ENCODE results near the gene CHD5. TPM values are rescaled to one million over a fixed set of nuclear protein-coding genes. Genes with fewer than 3 reads are reported as not detected.
A peak's percentile ranks its signal among the peaks of the same experiment; 100 is the strongest.

The CHD5 gene
- total RNA-seq, 2 donors from 2014 or later: 0.07 to 2.0 TPM

DNA sequence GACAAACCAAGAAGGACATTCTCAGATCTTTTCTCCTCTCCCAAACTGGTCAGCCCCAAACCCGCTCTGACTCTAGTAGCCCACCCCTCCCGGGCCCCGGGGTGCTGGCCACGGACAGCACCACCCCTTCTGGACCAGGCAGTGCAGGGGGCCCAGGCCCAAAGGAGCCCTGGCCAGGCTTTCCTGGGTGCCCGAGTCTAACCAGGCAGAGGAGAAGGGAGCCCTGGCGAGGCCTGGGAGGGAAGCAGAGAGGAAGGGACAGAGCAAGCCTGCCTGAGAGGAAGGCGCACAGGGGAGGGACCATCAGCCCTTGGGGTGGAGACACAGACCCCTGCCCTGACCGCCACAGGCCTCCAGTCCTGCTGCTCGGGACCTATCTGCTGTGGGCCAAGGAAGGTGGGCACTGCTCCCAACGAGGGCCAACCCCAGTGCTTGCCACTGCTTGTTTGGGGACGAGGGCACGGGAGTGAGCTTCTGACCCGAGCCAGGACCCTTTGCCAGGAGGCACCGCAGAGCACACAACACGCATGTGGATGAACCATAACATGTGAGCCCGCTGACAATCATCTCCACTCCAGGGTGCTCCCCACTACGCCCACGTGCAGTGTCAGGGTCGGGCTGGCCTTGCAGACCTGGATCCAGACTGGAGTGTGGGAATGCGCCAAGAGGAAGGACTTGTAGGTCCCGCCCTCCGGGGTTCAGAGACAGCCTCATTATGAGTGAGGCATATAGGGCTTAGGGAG is 76.8 kb downstream of the CHD5 start:
- no peak overlapping the region for H3K27ac ChIP-seq
- H3K4me1 ChIP-seq: no peaks in the 10 kb centered on the region
- DNase-seq (ENCODE audit: low spot score): no peak
- no peaks in the 10 kb centered on the region for H3K27me3 ChIP-seq
- H3K36me3 ChIP-seq: no peaks in the 10 kb centered on the region
- TF ChIP-seq, protein P1, sequence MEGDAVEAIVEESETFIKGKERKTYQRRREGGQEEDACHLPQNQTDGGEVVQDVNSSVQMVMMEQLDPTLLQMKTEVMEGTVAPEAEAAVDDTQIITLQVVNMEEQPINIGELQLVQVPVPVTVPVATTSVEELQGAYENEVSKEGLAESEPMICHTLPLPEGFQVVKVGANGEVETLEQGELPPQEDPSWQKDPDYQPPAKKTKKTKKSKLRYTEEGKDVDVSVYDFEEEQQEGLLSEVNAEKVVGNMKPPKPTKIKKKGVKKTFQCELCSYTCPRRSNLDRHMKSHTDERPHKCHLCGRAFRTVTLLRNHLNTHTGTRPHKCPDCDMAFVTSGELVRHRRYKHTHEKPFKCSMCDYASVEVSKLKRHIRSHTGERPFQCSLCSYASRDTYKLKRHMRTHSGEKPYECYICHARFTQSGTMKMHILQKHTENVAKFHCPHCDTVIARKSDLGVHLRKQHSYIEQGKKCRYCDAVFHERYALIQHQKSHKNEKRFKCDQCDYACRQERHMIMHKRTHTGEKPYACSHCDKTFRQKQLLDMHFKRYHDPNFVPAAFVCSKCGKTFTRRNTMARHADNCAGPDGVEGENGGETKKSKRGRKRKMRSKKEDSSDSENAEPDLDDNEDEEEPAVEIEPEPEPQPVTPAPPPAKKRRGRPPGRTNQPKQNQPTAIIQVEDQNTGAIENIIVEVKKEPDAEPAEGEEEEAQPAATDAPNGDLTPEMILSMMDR (IDR thresholded peaks at IDR 0.05): no peak
- no peak overlapping the region for H3K4me3 ChIP-seq
- H3K9me3 ChIP-seq: no peaks in the 10 kb centered on the region

DNA sequence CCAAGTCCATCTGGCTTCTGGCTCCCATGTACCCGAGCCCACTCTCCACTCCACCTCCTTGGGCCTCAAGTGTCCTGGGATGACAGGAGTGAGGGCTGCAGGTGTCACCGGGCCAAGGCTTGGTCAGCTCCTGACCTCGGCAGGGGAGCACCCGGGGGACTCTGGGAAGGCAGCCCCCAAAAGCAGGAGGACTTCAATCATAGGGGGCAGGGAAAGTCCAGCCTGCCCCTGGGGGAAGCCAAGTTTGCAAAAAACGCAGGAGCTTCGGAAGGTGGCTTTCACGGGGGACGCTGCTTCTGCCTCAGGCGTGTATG is 77.6 kb downstream of the CHD5 start:
- H3K4me3 ChIP-seq: no peak overlapping the region
- no peak overlapping the region for H3K27ac ChIP-seq
- no peaks in the 10 kb centered on the region for H3K27me3 ChIP-seq
- TF ChIP-seq, protein P1 (IDR thresholded peaks at IDR 0.05): no peak
- no peak for DNase-seq (ENCODE audit: low spot score)
- no peaks in the 10 kb centered on the region for H3K36me3 ChIP-seq
- no peaks in the 10 kb centered on the region for H3K4me1 ChIP-seq
- H3K9me3 ChIP-seq: no peaks in the 10 kb centered on the region

DNA sequence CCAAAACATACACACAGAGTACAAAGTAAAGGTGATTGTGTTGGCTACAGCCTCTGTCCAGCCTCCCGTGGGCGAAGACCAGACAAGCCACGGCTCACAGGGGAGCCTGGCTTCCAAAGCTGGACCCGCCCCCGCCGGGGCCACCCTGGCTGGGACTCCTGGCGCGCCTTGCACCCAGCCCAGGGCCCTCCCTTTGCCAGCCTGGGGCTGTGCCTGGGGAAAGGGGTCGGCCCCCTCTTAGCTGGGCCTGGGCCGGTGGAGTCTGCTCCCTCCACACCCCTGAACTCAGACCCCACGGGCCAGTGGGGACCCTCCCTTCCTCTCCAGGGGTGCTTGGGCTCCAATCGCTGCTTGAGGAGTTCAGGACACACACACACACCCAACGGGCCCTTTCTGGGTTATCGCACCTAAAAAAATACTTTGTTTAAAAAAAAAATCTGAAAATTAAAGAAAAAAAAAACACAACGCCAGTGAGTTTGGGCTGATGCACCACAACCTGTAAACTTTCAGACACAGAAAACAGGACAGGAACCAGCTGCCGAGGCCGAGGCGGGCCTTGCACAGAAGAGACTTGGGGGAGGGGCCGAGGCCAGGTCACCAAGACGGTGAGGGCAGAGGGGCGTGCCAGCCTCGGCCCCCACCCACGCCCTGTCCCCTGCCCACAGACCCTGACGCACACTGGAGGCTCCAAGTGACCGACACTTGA is 78.1 kb downstream of the CHD5 start:
- no peak for DNase-seq (ENCODE audit: low spot score)
- H3K27me3 ChIP-seq: no peaks in the 10 kb centered on the region
- no peaks in the 10 kb centered on the region for H3K9me3 ChIP-seq
- H3K4me1 ChIP-seq: no peaks in the 10 kb centered on the region
- H3K36me3 ChIP-seq: no peaks in the 10 kb centered on the region
- TF ChIP-seq, protein P1 (IDR thresholded peaks at IDR 0.05): no peak
- no peak overlapping the region for H3K4me3 ChIP-seq
- H3K27ac ChIP-seq: no peak overlapping the region

DNA sequence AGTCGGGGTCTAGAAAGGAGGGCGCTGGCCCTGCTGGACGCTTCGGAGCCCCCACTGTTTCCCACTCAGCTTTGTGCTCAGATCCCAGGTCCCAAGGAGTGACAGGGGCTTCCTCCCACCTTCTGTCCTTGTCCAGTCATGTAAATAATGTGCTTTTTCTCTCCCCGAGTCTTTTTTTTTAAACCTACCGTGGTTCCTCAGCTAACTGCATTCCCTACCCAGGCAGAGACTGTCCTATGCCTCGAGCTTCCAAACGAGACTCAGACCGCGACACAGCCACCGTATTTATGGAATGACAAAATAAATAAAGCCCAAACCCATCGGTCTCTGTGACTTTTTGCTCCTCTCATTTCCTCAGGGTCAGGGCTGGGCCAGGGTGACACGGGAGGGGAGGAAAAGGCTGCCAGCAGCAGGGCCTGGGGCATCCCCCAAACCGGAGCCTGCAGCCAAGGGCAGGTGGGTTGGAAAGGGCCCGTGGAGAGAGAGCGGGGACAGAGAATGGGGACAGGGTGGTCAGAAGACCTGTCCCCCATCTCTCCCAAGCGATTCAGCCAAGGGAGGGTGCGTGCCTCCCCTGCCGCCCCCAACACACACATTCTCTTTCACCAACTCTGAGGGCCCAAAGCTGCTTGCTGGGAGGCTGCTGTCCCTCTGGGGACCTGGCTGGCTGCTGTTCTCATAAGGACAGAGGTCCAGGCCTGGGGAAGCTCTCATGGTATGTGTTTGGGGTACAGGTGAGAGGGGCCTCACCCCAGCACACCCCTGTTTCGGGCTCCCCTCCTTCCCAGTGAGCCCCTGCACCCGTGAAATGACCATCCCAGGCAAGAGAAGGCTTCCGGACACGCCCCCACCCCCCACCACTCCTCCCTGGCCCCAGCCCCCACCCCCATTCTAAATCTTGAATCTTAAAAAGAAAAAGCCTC is 79.0 kb downstream of the CHD5 start:
- no peak for DNase-seq (ENCODE audit: low spot score)
- H3K4me1 ChIP-seq: no peaks in the 10 kb centered on the region
- H3K27ac ChIP-seq: no peak overlapping the region
- no peaks in the 10 kb centered on the region for H3K9me3 ChIP-seq
- TF ChIP-seq, protein P1 (IDR thresholded peaks at IDR 0.05): no peak
- H3K36me3 ChIP-seq: no peaks in the 10 kb centered on the region
- H3K27me3 ChIP-seq: no peaks in the 10 kb centered on the region
- no peak overlapping the region for H3K4me3 ChIP-seq

DNA sequence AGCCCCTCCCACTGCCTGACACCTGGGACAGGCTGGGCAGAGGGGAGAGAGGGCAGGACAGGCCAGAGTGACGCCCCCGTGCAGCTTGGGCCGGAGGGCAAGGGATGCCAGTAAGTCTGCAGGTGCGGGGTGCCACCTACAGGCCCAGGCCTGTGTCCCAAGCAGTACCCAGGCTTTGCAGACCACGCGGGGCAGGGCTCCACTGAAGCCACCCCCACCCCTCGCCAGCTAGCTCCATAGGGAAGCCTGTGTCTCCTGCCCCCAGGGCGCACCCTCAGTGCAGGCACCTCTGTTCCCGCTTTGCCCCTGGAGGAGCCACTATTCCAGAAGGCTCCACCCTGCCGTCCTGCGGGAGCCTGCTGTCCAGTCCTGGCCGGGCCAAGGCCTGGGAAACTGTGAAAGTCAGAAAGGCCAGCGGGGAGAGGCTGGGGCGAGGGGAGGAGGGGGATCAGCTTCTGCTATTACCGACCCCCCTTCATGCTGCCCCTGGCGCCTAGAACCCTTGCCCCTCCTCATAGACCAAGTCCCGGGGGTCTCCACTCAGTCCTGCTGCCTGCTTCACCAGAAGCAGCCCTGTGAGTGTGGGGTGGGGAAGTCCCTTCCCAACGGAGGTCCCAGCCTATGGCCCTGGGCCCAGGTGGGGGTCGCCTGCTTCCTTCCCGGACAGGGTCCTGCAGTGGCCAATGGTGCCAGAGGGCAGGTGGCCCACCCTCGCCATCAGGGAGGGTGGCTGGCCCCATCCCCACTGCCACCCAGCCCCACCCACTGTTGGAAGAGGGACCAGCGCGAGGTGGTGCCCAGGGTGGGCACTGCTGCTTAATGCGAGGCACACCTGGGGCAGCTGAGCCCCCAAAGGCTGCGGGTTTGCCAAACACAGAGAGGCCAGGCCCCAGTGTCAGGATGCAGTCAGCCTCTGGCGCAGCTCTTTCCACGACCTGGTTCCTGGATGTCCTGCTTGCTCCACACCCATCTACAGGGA is 80.0 kb downstream of the CHD5 start:
- no peaks in the 10 kb centered on the region for H3K4me1 ChIP-seq
- H3K36me3 ChIP-seq: no peaks in the 10 kb centered on the region
- H3K27me3 ChIP-seq: no peaks in the 10 kb centered on the region
- no peak for DNase-seq (ENCODE audit: low spot score)
- no peak overlapping the region for H3K4me3 ChIP-seq
- TF ChIP-seq, protein P1 (IDR thresholded peaks at IDR 0.05): peak in 1 of 2 donors; percentile 16
- H3K9me3 ChIP-seq: no peaks in the 10 kb centered on the region
- no peak overlapping the region for H3K27ac ChIP-seq

Data from right atrium auricular region (tissue), 2 donors.